NB4 (cell line): ENCODE data around the gene SORT1.

Source experiments
- DNase-seq: peaks from one replicate; pipeline ENCODE4 v3.0.0; 2010; ENCODE audit warnings: low read depth
- H3K4me3 ChIP-seq: one replicate; pipeline ENCODE4 v1.5.1; 2011; ENCODE audit warnings: mild to moderate bottlenecking, low read depth, low read length, moderate library complexity
- MYC ChIP-seq: IDR thresholded peaks from 2 replicates; pipeline ENCODE4 v1.6.1; 2011; ENCODE audit warnings: low read depth, low read length
- POLR2A ChIP-seq: IDR thresholded peaks from 2 replicates; pipeline ENCODE4 v1.6.1; 2011; ENCODE audit warnings: mild to moderate bottlenecking; ENCODE audit not compliant: insufficient read length; ENCODE audit errors: extremely low read depth
- TF ChIP-seq, protein P1 (sequence below): IDR thresholded peaks from one replicate; pipeline ENCODE4 v1.5.1; 2012; ENCODE audit warnings: low read depth, low read length
- TF ChIP-seq, protein P2 (sequence below): IDR thresholded peaks from 2 replicates; pipeline ENCODE4 v1.6.1; 2011; ENCODE audit warnings: low read depth, low read length

Gene SORT1

DNA sequence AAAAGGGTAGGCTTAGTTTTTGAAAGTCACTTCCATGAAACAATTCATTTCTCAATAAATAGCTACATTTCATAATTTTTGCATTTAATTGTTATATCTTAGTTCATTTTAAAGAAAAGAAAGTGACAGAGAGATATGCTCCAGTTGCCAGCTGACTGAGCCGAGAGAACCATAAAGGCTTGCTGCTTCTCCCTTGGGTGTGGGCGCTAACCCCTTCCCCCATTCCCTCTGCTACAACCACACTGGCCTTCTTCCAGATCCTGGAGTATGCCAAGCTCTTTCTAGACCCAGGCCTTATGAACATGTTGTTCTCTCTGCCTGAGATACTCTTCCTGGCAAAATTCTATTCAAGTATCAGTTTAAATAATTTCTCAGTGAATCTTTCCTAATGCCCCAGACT, 12.3 kb downstream of the SORT1 start:
- TF ChIP-seq, protein P1, sequence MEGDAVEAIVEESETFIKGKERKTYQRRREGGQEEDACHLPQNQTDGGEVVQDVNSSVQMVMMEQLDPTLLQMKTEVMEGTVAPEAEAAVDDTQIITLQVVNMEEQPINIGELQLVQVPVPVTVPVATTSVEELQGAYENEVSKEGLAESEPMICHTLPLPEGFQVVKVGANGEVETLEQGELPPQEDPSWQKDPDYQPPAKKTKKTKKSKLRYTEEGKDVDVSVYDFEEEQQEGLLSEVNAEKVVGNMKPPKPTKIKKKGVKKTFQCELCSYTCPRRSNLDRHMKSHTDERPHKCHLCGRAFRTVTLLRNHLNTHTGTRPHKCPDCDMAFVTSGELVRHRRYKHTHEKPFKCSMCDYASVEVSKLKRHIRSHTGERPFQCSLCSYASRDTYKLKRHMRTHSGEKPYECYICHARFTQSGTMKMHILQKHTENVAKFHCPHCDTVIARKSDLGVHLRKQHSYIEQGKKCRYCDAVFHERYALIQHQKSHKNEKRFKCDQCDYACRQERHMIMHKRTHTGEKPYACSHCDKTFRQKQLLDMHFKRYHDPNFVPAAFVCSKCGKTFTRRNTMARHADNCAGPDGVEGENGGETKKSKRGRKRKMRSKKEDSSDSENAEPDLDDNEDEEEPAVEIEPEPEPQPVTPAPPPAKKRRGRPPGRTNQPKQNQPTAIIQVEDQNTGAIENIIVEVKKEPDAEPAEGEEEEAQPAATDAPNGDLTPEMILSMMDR = no peak
- TF ChIP-seq, protein P2, sequence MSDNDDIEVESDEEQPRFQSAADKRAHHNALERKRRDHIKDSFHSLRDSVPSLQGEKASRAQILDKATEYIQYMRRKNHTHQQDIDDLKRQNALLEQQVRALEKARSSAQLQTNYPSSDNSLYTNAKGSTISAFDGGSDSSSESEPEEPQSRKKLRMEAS = no peak
- no peak for TF ChIP-seq POLR2A
- TF ChIP-seq MYC = no peak
- H3K4me3 ChIP-seq = no peak overlapping the region
- no peak for DNase-seq

DNA sequence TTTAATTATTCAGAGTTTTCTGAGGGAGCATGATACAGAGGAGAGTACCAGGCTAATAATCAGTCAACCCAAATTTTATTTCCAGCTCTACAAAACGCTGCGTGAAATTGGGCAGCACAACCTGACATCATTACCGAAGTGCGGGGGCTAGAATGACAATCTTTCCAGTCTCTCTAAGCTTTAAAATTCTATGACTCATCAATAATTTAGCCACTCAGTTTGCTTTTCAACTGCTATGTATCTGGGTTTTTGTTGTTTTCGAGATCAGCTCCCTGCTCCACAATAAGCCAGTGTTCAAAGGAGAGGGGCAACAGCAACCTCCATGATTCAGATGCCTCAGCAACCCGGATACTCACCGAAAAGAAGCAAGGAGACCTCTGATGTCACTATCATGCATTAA, 13.9 kb downstream of the SORT1 start:
- TF ChIP-seq, protein P2 = no peak
- TF ChIP-seq POLR2A = no peak
- TF ChIP-seq, protein P1 = no peak
- no peak for TF ChIP-seq MYC
- no peak overlapping the region for H3K4me3 ChIP-seq
- no peak for DNase-seq

DNA sequence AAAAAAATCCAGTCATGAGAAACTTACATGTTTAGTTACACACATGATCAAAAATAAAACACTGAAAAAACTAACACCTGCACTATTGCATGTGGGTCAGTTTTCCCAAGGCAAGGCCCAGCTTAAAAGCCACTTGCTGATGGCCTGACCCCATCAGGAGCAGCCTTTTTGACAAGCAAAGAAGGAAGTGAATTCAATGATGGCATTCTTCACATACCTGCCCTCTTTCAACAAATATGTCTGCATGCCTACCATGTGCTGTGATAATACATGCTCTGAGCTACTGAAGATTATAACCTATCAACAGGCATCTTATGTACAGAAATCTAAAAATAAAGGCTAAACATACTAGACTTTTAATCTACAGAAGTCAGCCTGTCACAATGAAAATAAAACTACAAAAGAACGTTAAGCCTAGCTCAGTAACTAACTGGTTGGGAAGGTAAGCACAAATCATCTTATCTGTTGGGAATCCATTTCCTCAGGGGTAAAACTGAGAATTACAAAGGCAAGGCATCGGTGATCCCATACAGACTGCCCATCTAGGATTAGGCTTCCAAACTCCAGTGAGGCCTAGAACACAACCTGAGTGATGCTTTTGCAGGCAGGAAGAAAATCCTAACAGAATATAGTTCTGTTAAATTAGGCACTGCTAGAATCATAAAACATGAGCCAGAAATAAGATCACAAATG, 14.5 kb downstream of the SORT1 start:
- no peak overlapping the region for H3K4me3 ChIP-seq
- no peak for TF ChIP-seq POLR2A
- TF ChIP-seq, protein P2 = no peak
- TF ChIP-seq, protein P1 = no peak
- DNase-seq = no peak

DNA sequence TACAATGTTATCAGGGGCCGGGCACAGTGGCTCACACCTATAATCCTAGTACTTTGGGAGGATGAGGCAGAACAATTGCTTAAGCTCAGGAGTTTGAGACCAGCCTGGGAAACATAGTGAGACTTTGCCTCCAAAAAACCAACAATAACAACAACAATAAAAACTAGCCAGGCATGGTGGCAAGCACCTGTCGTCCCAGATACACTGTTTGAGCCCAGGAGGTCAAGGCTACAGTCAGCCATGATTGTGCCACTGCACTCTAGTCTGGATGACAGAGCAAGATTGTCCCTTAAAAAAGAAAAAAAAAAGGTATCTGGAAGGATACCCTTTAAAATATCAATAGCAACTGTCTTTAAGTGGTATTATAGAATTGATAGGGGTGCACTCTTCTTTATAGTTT, 16.1 kb downstream of the SORT1 start:
- no peak overlapping the region for H3K4me3 ChIP-seq
- DNase-seq = no peak
- TF ChIP-seq POLR2A = no peak
- TF ChIP-seq MYC = no peak
- TF ChIP-seq, protein P1 = no peak
- TF ChIP-seq, protein P2 = no peak

DNA sequence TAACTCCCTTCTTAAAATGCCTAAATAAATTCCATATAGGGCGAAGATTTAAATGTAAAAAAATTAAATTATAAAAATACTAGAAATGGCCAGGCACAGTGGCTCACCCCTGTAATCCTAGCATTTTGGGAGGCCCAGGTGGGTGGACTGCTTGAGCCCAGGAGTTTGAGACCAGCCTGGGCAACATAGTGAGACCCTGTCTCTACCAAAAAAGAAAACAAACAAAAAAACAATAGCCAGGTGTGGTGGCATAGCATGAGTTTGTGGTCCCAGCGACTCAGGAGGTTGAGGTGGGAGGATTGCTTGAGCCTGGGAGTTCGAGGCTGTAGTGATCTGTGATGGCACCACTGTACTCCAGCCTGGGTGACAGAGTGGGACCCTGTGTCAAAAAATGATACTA, 17.8 kb downstream of the SORT1 start:
- TF ChIP-seq MYC = no peak
- no peak for TF ChIP-seq POLR2A
- TF ChIP-seq, protein P2 = no peak
- TF ChIP-seq, protein P1 = no peak
- no peak overlapping the region for H3K4me3 ChIP-seq
- no peak for DNase-seq
